ENCODE results near the gene COMMD8. TPM values are rescaled to one million over a fixed set of nuclear protein-coding genes. Genes with fewer than 3 reads are reported as not detected.

COMMD8 gene
- total and polyA plus RNA-seq, 10 donors = 14.1 to 30.9 (median 20.1) TPM

DNA sequence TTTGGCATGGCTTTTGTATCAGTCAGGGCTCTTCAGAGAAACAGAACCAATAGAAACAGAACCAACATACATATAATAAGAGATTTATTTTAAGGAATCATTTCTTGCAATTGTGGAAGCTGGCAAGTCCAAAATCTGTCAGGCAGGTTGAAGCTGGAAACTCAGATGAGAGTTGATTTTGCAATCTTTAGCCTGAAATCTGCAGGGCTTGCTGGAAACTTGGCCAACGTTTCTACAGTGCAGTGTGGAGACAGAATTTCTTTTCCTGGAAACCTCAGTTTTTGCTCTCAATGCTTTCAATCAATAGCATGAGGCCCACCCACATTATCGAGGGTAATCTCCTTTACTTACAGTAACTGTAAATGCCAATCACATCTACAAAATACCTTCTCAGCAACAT, 45.4 kb downstream of the COMMD8 start:
- Histone ChIP-seq H3K27me3 (replicated peaks in 1 of 7) (no peaks in the 10 kb centered on the region), H3K9me3 (no peaks in the 10 kb centered on the region), H3K4me3 (no peak overlapping the region), H3K36me3 (no peaks in the 10 kb centered on the region), H3K27ac (no peak overlapping the region), H3K4me1 (no peaks in the 10 kb centered on the region)
- no peak for DNase-seq
- intact Hi-C loops (cut with DNase I; ENCODE audit: low total_unique reads) = no loop called here
- TF ChIP-seq, protein P1, sequence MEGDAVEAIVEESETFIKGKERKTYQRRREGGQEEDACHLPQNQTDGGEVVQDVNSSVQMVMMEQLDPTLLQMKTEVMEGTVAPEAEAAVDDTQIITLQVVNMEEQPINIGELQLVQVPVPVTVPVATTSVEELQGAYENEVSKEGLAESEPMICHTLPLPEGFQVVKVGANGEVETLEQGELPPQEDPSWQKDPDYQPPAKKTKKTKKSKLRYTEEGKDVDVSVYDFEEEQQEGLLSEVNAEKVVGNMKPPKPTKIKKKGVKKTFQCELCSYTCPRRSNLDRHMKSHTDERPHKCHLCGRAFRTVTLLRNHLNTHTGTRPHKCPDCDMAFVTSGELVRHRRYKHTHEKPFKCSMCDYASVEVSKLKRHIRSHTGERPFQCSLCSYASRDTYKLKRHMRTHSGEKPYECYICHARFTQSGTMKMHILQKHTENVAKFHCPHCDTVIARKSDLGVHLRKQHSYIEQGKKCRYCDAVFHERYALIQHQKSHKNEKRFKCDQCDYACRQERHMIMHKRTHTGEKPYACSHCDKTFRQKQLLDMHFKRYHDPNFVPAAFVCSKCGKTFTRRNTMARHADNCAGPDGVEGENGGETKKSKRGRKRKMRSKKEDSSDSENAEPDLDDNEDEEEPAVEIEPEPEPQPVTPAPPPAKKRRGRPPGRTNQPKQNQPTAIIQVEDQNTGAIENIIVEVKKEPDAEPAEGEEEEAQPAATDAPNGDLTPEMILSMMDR (IDR thresholded peaks at IDR 0.05 in 8 of 11, conservative IDR thresholded peaks at IDR 0.05 in 3 of 11) = no peak
- no peak for TF ChIP-seq POLR2A (IDR thresholded peaks at IDR 0.05)
- no peak for TF ChIP-seq POLR2AphosphoS5 (IDR thresholded peaks at IDR 0.05)
- WGBS, 5 donors = 50 to 72% (median 64%) methylated on average over 2 of the region's 2 CpGs

DNA sequence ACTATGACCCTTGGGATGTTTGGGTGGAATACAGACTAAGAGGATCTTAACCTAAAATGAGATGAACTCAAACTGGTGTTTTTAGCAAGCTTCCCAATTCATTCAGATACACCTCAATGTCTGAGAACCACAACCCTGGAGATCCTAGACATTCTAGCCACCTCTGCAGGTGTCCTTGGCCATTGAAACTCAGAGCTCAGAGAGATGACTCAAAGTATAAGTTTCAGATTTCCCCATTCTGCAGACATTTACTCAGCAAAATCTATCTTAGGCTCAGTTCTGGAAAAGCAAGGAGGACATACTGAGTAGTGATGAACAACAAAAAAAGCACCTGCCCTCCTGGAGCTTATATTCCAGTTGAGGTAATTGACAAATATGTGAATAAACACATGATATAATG, 47.8 kb downstream of the COMMD8 start:
- no peak overlapping the region for H3K4me3 ChIP-seq
- no peak for TF ChIP-seq POLR2AphosphoS5 (IDR thresholded peaks at IDR 0.05)
- TF ChIP-seq, protein P1 (IDR thresholded peaks at IDR 0.05 in 8 of 11, conservative IDR thresholded peaks at IDR 0.05 in 3 of 11) = no peak
- TF ChIP-seq POLR2A (IDR thresholded peaks at IDR 0.05) = no peak
- H3K36me3 ChIP-seq = no peaks in the 10 kb centered on the region
- no peak for DNase-seq
- H3K27me3 ChIP-seq (replicated peaks in 1 of 7) = no peaks in the 10 kb centered on the region
- no peak overlapping the region for H3K27ac ChIP-seq
- H3K4me1 ChIP-seq = no peaks in the 10 kb centered on the region
- H3K9me3 ChIP-seq = no peaks in the 10 kb centered on the region
- intact Hi-C loops (cut with DNase I; ENCODE audit: low total_unique reads) = no loop called here

DNA sequence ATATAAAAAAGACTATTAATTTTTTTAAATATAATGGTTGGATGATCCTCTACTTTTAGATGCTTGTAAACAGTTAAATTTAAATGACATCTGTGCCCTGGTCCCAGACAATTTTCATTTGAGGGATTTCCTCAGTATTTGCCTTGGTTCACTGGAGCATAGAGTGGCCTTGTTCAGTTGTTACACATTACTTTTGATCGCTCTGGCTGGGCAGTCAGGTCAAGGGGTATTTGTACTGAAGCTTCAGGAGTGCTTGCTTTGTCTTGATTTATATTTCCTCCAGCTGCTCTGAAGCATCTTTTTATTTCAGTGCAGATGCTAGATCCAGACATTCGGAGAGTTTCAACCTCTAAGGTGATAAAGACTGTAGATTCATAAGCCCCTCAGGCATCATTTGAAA, 50.0 kb downstream of the COMMD8 start:
- intact Hi-C loops (cut with DNase I; ENCODE audit: low total_unique reads) = no loop called here
- TF ChIP-seq, protein P1 (IDR thresholded peaks at IDR 0.05 in 8 of 11, conservative IDR thresholded peaks at IDR 0.05 in 3 of 11) = no peak
- no peak for TF ChIP-seq POLR2AphosphoS5 (IDR thresholded peaks at IDR 0.05)
- no peak for TF ChIP-seq POLR2A (IDR thresholded peaks at IDR 0.05)

DNA sequence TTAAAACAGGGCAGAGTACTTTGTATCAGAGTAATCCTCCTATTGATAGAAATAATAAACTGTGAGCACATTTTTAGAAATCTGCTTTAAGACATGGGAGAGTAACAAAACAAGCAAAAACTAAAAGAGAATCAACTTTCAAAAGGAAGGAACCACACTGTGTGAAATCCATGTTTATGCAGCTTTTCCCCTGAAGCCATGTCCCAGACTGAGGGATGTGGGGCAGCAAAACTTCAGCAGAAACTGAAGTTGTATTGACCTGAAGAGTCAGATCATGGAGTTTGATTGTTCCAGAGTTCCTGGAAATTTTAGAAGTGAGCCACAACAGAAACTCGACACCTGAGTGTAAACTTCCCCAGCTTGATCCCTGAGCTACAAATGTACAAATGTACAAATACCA, 53.2 kb downstream of the COMMD8 start:
- TF ChIP-seq POLR2A (IDR thresholded peaks at IDR 0.05) (no peak), POLR2AphosphoS5 (IDR thresholded peaks at IDR 0.05) (no peak)
- TF ChIP-seq, protein P1 (IDR thresholded peaks at IDR 0.05 in 8 of 11, conservative IDR thresholded peaks at IDR 0.05 in 3 of 11) = no peak
- Histone ChIP-seq H3K27ac (no peak overlapping the region), H3K27me3 (replicated peaks in 1 of 7) (no peaks in the 10 kb centered on the region), H3K9me3 (no peaks in the 10 kb centered on the region), H3K4me3 (no peak overlapping the region), H3K36me3 (no peaks in the 10 kb centered on the region), H3K4me1 (no peaks in the 10 kb centered on the region)
- intact Hi-C loops (cut with DNase I; ENCODE audit: low total_unique reads) = no loop called here
- DNase-seq = no peak
- WGBS, 5 donors = 63 to 76% (median 68%) methylated on average over 1 of the region's 1 CpG

More for the DNA sequence above, 50.0 kb downstream of the COMMD8 start:
- DNase-seq = no peak
- Histone ChIP-seq H3K4me1 (no peaks in the 10 kb centered on the region), H3K36me3 (no peaks in the 10 kb centered on the region), H3K9me3 (no peaks in the 10 kb centered on the region), H3K27ac (no peak overlapping the region), H3K27me3 (replicated peaks in 1 of 7) (no peaks in the 10 kb centered on the region), H3K4me3 (no peak overlapping the region)
- 39 to 74% (median 61%) methylated on average over 2 of the region's 2 CpGs for WGBS, 5 donors

Measured in spleen (tissue), 11 donors.